Liver (tissue), 9 donors: ENCODE data around the gene LRRN1. TPM values are rescaled to one million over a fixed set of nuclear protein-coding genes. Genes with fewer than 3 reads are reported as not detected.
"Not testable (repeated sequence)": the region's sequence is repeated elsewhere in the genome, so short reads cannot be mapped to it uniquely, and the experiment has no call there.

Experiments used
- DNase-seq: peaks from one replicate; pipeline ENCODE4 v3.0.0-alpha.2; 2017; ENCODE audit warnings: low spot score
- H3K27ac ChIP-seq, 2 donors: one replicate each; pipeline ENCODE4 v1.7.0; 2013; ENCODE audit warnings: inconsistent platforms in 2 of 2, low read length in 2 of 2, control low read depth in 1 of 2, low read depth in 1 of 2, mild to moderate bottlenecking in 1 of 2
- H3K27me3 ChIP-seq, 4 donors: one replicate each; pipeline versions ENCODE4 v1.6.1 to v1.7.0; 2013; ENCODE audit warnings: low read length in 3 of 4, inconsistent platforms in 1 of 4, mild to moderate bottlenecking in 1 of 4, moderate library complexity in 1 of 4; ENCODE audit not compliant: control insufficient read depth in 4 of 4, insufficient read depth in 4 of 4
- H3K36me3 ChIP-seq, 4 donors: one replicate each; pipeline versions ENCODE4 v1.6.1 to v1.7.0; 2013; ENCODE audit warnings: low read length in 3 of 4, mild to moderate bottlenecking in 3 of 4, low read depth in 1 of 4, moderate library complexity in 1 of 4; ENCODE audit not compliant: control insufficient read depth in 4 of 4, insufficient read depth in 3 of 4
- H3K4me1 ChIP-seq, 4 donors: one replicate each; pipeline versions ENCODE4 v1.6.1 to v1.7.0; 2013; ENCODE audit warnings: low read length in 3 of 4, mild to moderate bottlenecking in 3 of 4, moderate library complexity in 1 of 4; ENCODE audit not compliant: control insufficient read depth in 4 of 4, insufficient read depth in 4 of 4
- H3K4me3 ChIP-seq, 3 donors: one replicate each; pipeline versions ENCODE4 v1.6.1 to v1.7.0; 2013; ENCODE audit warnings: low read length in 3 of 3, control low read depth in 1 of 3, low read depth in 1 of 3, mild to moderate bottlenecking in 1 of 3
- H3K9ac ChIP-seq, 2 donors: one replicate each; pipeline ENCODE4 v1.7.0; 2013; ENCODE audit warnings: low read length in 2 of 2, mild to moderate bottlenecking in 2 of 2, moderate library complexity in 2 of 2, control low read depth in 1 of 2, low read depth in 1 of 2
- H3K9me3 ChIP-seq, 4 donors: one replicate each; pipeline versions ENCODE4 v1.6.1 to v1.7.0; 2013; ENCODE audit warnings: low read length in 3 of 4; ENCODE audit not compliant: control insufficient read depth in 4 of 4
- FOXA1 ChIP-seq: IDR thresholded peaks from 2 replicates; pipeline ENCODE4 v1.6.1; 2016; ENCODE audit warnings: antibody characterized with exemption
- FOXA2 ChIP-seq: IDR thresholded peaks from 2 replicates; pipeline ENCODE4 v1.6.1; 2016; ENCODE audit warnings: antibody characterized with exemption
- GABPA ChIP-seq, 2 donors: IDR thresholded peaks in 1 of 2; conservative IDR thresholded peaks in 1 of 2; 2 replicates each; pipeline ENCODE4 v1.6.1; 2016; ENCODE audit warnings: antibody characterized with exemption in 2 of 2, mild to moderate bottlenecking in 1 of 2, moderate library complexity in 1 of 2
- HNF4A ChIP-seq, 2 donors: conservative IDR thresholded peaks; 2 replicates each; pipeline ENCODE4 v1.6.1; 2016; ENCODE audit warnings: antibody characterized with exemption in 2 of 2, mild to moderate bottlenecking in 2 of 2
- HNF4G ChIP-seq: IDR thresholded peaks from 2 replicates; pipeline ENCODE4 v1.6.1; 2016; ENCODE audit warnings: antibody characterized with exemption
- RAD21 ChIP-seq, 2 donors: IDR thresholded peaks; 2 replicates each; pipeline ENCODE4 v1.6.1; 2016; ENCODE audit warnings: antibody characterized with exemption in 2 of 2, mild to moderate bottlenecking in 2 of 2
- RXRA ChIP-seq, 2 donors: IDR thresholded peaks; 2 replicates each; pipeline ENCODE4 v1.6.1; 2017 to 2018; ENCODE audit warnings: antibody characterized with exemption in 2 of 2, mild to moderate bottlenecking in 1 of 2
- SP1 ChIP-seq: IDR thresholded peaks from 2 replicates; pipeline ENCODE4 v1.6.1; 2018; ENCODE audit warnings: antibody characterized with exemption, mild to moderate bottlenecking
- TAF1 ChIP-seq: conservative IDR thresholded peaks from 2 replicates; pipeline ENCODE4 v1.6.1; 2016; ENCODE audit warnings: antibody characterized with exemption, mild to moderate bottlenecking
- YY1 ChIP-seq: IDR thresholded peaks from 2 replicates; pipeline ENCODE4 v1.6.1; 2016; ENCODE audit warnings: antibody characterized with exemption, mild to moderate bottlenecking
- WGBS: extraction: QIAGEN DNeasy Blood & Tissue Kit; methylation state at CpG from one replicate; pipeline ENCODE4 v1.1.7; 2013; 5-methylcytosine and 5-hydroxymethylcytosine counted together
- polyA plus RNA-seq, 2 donors: library from polyadenylated mRNA; stranded (reverse) in 1 of 2; unstranded in 1 of 2; fragments of 200-250 nt in 1 of 2; fragments of >200 nt in 1 of 2; fragmentation: Nextera tagmentation in 1 of 2; extraction: Ambion mirVana in 1 of 2; gene quantifications; one replicate each; pipeline versions ENCODE4 v1.2.1 to v1.2.3, GENCODE V29; 2013 to 2015
- total RNA-seq, 2 donors: library from RNA; depleted of rRNA; stranded (reverse); fragments of >200 nt; gene quantifications; one replicate each; pipeline ENCODE4 v1.2.3, GENCODE V29; 2014
- TF ChIP-seq, protein P1 (sequence below): IDR thresholded peaks from 2 replicates; pipeline ENCODE4 v1.6.1; 2016; ENCODE audit warnings: antibody characterized with exemption
- TF ChIP-seq, protein P2 (sequence below): IDR thresholded peaks from 2 replicates; pipeline ENCODE4 v1.6.1; 2016; ENCODE audit warnings: antibody characterized with exemption, mild to moderate bottlenecking
- TF ChIP-seq, protein P3 (sequence below): IDR thresholded peaks from 2 replicates; pipeline ENCODE4 v1.6.1; 2016; ENCODE audit warnings: antibody characterized with exemption
- TF ChIP-seq, protein P4 (sequence below): IDR thresholded peaks from 2 replicates; pipeline ENCODE4 v1.6.1; 2016; ENCODE audit warnings: antibody characterized with exemption
- TF ChIP-seq, protein P5 (sequence below): fragments of 150-350 bp; IDR thresholded peaks from 2 replicates; pipeline ENCODE4 v1.5.1; 2017; ENCODE audit warnings: improper control_type of control experiment, low read depth, low read length; ENCODE audit not compliant: missing input control
- donor health status: healthy.
- donor health status: healthy.
- donor health status: healthy.
- donor health status: healthy.
- donor health status: healthy.

The LRRN1 gene
- total and polyA plus RNA-seq, 4 donors, result 0.14 to 0.59 (median 0.27) TPM

DNA sequence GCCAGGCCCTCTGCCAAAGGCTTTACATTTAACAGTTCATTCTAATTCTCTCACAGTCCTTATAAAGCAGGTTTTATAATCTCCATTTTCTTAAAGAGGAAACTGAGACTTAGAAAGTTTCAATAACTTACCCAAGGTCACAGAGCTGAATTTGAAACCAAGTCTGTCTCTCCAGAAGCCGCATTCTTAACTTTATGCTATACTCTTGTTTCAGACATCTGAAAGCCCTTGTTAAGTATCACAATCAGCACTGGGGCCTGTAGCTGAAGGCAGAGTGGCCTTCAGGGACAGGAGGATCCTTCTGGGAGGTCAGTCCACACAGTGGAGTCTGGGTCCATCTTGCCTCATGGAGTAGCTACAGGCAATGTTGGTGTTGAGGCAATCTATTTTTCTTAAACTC is 27.9 kb downstream of the LRRN1 start (continued):
- TF ChIP-seq, protein P1, sequence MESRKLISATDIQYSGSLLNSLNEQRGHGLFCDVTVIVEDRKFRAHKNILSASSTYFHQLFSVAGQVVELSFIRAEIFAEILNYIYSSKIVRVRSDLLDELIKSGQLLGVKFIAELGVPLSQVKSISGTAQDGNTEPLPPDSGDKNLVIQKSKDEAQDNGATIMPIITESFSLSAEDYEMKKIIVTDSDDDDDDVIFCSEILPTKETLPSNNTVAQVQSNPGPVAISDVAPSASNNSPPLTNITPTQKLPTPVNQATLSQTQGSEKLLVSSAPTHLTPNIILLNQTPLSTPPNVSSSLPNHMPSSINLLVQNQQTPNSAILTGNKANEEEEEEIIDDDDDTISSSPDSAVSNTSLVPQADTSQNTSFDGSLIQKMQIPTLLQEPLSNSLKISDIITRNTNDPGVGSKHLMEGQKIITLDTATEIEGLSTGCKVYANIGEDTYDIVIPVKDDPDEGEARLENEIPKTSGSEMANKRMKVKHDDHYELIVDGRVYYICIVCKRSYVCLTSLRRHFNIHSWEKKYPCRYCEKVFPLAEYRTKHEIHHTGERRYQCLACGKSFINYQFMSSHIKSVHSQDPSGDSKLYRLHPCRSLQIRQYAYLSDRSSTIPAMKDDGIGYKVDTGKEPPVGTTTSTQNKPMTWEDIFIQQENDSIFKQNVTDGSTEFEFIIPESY, result no peak
- no peak for TF ChIP-seq RAD21 (IDR thresholded peaks at IDR 0.05)

DNA sequence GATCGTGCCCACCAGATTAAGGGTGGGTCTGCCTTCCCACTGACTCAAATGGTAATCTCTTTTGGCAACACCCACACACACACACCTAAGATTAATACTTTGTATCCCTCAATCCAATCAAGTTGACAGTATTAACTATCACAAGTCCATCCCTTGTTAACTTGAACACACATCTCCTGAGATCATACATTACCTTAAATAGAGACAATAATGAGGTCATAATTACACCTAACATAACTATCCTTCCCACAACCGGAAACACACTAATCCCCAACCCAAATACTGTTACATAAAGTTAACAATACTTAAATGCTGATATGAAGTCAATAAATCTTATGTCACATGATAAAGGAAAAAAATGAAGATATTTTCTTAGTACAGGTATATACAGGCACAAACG is 29.2 kb downstream of the LRRN1 start:
- not testable (repeated sequence) for H3K36me3 ChIP-seq, H3K4me1 ChIP-seq, H3K27ac ChIP-seq, H3K4me3 ChIP-seq, H3K9me3 ChIP-seq, H3K9ac ChIP-seq, H3K27me3 ChIP-seq, DNase-seq
- 83% methylated on average over 3 of the region's 3 CpGs for WGBS

DNA sequence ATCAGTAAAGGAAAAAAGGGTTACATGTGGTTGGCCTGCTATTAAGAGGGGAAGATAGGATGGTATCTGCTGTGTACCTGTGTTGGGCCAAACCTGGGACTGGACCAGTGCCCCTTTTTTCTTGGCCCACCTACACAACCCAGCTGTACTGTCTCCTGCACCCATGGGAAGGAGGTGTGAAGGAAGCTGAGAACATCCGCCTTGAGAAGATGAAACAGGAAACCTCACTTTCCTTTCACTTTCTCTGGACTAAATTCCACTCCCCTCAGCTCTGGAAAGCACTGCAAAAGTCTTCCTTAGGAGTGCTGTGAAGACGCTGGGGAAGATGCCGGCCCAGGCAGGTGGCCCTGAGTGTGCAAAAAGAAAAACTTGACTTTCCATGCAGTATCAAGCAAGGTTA is 37.6 kb downstream of the LRRN1 start:
- H3K27ac ChIP-seq, result no peak overlapping the region
- no peaks in the 10 kb centered on the region for H3K36me3 ChIP-seq
- no peak overlapping the region for H3K4me3 ChIP-seq
- H3K27me3 ChIP-seq, result no peaks in the 10 kb centered on the region
- 91% methylated on average over 3 of the region's 3 CpGs for WGBS
- no peaks in the 10 kb centered on the region for H3K4me1 ChIP-seq
- H3K9ac ChIP-seq, result no peak overlapping the region
- TF ChIP-seq HNF4G (no peak), FOXA2 (no peak), TAF1 (no peak), GABPA (IDR thresholded peaks at IDR 0.05 in 1 of 2, conservative IDR thresholded peaks at IDR 0.05 in 1 of 2) (no peak), HNF4A (conservative IDR thresholded peaks at IDR 0.05) (no peak), RXRA (IDR thresholded peaks at IDR 0.05) (no peak), YY1 (no peak), SP1 (no peak), FOXA1 (no peak), RAD21 (IDR thresholded peaks at IDR 0.05) (no peak)
- TF ChIP-seq, protein P2, sequence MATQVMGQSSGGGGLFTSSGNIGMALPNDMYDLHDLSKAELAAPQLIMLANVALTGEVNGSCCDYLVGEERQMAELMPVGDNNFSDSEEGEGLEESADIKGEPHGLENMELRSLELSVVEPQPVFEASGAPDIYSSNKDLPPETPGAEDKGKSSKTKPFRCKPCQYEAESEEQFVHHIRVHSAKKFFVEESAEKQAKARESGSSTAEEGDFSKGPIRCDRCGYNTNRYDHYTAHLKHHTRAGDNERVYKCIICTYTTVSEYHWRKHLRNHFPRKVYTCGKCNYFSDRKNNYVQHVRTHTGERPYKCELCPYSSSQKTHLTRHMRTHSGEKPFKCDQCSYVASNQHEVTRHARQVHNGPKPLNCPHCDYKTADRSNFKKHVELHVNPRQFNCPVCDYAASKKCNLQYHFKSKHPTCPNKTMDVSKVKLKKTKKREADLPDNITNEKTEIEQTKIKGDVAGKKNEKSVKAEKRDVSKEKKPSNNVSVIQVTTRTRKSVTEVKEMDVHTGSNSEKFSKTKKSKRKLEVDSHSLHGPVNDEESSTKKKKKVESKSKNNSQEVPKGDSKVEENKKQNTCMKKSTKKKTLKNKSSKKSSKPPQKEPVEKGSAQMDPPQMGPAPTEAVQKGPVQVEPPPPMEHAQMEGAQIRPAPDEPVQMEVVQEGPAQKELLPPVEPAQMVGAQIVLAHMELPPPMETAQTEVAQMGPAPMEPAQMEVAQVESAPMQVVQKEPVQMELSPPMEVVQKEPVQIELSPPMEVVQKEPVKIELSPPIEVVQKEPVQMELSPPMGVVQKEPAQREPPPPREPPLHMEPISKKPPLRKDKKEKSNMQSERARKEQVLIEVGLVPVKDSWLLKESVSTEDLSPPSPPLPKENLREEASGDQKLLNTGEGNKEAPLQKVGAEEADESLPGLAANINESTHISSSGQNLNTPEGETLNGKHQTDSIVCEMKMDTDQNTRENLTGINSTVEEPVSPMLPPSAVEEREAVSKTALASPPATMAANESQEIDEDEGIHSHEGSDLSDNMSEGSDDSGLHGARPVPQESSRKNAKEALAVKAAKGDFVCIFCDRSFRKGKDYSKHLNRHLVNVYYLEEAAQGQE, result no peak
- TF ChIP-seq, protein P1, result no peak
- TF ChIP-seq, protein P3, sequence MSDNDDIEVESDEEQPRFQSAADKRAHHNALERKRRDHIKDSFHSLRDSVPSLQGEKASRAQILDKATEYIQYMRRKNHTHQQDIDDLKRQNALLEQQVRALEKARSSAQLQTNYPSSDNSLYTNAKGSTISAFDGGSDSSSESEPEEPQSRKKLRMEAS, result no peak
- TF ChIP-seq, protein P4, sequence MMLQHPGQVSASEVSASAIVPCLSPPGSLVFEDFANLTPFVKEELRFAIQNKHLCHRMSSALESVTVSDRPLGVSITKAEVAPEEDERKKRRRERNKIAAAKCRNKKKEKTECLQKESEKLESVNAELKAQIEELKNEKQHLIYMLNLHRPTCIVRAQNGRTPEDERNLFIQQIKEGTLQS, result no peak
- TF ChIP-seq, protein P5, sequence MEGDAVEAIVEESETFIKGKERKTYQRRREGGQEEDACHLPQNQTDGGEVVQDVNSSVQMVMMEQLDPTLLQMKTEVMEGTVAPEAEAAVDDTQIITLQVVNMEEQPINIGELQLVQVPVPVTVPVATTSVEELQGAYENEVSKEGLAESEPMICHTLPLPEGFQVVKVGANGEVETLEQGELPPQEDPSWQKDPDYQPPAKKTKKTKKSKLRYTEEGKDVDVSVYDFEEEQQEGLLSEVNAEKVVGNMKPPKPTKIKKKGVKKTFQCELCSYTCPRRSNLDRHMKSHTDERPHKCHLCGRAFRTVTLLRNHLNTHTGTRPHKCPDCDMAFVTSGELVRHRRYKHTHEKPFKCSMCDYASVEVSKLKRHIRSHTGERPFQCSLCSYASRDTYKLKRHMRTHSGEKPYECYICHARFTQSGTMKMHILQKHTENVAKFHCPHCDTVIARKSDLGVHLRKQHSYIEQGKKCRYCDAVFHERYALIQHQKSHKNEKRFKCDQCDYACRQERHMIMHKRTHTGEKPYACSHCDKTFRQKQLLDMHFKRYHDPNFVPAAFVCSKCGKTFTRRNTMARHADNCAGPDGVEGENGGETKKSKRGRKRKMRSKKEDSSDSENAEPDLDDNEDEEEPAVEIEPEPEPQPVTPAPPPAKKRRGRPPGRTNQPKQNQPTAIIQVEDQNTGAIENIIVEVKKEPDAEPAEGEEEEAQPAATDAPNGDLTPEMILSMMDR, result no peak
- DNase-seq, result no peak
- H3K9me3 ChIP-seq, result peaks cover 2 to 9% (median 6%) of the 10 kb centered on the region in 4 donors
